Activated naive CD4-positive, alpha-beta T cell treated with anti-CD3 and anti-CD28 coated beads, Interleukin-2, amount 50 U/mL, for 16 hours (primary cell): ENCODE measurements around the gene DPPA2.
"Not testable (repeated sequence)": the region's sequence is repeated elsewhere in the genome, so short reads cannot be mapped to it uniquely, and the experiment has no call there.

Source experiments
- DNase-seq: peaks from one replicate; pipeline ENCODE4 v3.0.0-alpha.2; 2020

Gene DPPA2, protein sequence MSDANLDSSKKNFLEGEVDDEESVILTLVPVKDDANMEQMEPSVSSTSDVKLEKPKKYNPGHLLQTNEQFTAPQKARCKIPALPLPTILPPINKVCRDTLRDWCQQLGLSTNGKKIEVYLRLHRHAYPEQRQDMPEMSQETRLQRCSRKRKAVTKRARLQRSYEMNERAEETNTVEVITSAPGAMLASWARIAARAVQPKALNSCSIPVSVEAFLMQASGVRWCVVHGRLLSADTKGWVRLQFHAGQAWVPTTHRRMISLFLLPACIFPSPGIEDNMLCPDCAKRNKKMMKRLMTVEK

DNA sequence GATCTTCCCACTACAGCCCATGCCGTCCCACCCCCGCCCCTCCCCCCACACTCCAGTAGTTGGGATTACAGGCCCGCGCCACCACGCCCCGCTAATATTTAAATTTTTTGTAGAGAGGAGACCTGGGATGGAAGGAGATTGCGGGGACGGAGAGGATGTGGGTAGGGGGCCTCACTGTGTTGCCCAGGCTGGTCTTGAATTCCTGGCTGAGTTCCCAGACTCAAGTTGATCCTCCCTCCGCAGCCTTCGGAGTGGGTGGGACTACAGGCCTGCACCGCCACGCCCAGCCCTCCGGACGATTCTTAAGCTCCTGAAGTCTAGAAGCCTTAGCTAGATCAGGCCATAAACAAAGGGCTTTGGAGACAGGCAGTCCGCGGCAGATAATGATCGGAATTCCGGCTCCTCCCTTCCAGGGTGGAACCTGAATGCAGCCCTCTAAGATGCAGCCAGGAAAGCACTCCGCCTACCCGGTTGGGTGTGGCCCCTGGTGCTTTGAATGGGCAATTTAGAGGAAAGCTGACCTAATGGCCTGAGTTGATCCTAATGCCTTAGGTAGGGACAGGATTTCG, at the start of gene DPPA2:
DPPA2 (minus strand) TSS at position 356 of the 569 bp plus-strand sequence. CDS start 1,975 bp downstream, outside the sequence.
- no peak for DNase-seq

DNA sequence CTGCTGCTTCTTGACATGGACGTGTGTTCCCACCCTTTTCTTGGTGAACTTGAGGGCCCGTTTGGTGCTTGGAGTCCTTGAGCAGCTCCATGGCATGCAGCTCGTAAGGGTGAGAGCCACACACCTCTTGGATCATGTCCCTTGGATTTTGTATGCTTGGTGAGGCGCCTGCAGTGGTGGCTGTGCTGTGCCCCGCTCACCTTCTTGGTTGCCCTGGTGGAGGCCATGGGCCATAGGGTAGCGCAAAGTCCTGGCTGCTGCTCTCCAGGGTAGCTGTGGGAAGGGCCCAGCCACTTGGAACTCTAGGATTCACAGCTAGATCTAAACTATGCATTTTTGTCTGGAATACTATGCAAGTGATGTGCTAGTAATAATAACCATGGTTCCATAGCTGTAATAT, 47.8 kb upstream of the DPPA2 start:
- no peak for DNase-seq

DNA sequence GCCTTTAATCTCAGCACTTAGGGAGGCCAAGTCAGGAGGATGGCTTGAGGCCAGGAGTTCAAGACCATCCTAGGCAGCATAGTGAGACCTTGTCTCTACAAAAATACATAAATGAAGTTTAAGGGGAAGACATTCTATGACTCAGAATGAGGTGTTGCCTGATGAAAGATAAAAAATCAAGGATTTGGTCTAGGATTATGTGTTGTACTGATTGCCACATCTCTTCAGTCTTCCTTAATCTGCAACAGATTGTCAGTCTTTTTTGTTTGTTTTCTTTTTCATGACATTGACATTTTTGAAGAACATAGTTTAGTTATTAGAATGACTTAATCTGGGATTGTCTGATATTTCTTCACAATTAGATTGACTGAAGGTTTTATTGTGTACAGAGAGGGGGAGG, 47.3 kb upstream of the DPPA2 start:
- no peak for DNase-seq

DNA sequence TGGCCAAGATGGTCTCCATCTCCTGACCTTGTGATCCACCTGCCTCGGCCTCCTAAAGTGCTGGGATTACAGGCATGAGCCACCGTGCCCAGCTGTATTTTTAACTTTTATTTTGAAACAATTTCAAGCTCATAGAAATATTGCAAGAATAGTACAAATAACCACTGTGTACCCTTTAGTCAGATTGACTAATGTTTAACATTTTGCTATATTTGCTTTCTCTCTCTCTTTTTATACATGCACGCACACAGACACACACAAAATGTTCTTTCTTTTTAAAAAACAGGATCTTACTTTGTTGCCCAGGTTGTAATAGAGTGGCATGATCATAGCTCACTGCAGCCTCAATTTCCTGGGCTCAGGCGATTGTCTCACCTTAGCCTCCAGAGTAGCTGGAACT, 46.5 kb upstream of the DPPA2 start:
- DNase-seq: no peak

DNA sequence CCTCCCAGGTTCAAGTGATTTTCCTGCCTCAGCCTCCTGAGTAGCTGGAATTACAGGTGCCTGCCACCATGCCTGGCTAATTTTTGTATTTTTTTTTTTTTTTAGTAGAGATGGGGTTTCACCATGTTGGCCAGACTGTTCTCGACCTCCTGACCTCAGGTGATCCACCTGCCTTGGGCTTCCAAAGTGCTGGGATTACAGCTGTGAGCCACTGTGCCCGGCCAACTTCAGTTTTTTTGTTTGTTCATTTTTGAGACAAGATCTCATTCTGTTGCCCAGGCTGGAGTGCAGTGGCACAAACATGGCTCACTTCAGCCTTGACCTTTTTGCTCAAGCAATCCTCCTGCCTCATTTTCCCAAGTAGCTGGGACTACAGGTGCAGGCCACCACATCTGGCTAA, 42.5 kb upstream of the DPPA2 start:
- not testable (repeated sequence) for DNase-seq

DNA sequence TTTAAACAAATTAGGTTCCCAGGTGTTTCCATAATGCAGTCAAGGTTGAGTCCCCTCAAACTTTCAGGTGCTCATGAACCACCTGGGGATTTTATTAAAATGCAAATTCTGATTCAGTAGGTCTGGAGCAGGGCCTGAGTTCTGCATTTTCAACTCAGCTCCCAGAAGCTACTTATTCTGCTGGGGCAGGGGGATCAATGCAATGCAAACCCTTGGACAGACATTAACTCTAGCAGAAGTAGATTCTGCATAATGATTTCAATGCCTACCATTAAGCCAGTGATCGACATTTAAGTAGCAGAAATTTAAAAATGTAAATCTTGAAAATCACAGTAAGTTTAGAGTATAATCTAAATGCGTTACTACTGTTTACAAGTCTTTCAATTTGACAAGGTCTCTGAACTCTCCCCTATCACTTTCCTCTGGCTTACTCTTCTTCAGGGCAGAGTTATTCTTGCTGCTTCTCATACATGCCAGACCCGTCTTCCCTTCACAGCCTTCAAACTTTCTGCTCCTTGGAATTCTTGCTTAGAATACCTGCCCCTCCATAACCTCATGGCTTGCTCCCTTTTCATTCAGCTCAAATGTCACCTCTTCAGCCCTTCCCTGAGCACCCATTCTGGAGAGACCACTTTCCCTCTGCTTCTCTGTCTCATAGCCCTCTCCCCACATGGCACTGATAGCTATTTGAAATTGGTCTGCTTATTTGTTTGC, 40.3 kb upstream of the DPPA2 start:
- DNase-seq: no peak

DNA sequence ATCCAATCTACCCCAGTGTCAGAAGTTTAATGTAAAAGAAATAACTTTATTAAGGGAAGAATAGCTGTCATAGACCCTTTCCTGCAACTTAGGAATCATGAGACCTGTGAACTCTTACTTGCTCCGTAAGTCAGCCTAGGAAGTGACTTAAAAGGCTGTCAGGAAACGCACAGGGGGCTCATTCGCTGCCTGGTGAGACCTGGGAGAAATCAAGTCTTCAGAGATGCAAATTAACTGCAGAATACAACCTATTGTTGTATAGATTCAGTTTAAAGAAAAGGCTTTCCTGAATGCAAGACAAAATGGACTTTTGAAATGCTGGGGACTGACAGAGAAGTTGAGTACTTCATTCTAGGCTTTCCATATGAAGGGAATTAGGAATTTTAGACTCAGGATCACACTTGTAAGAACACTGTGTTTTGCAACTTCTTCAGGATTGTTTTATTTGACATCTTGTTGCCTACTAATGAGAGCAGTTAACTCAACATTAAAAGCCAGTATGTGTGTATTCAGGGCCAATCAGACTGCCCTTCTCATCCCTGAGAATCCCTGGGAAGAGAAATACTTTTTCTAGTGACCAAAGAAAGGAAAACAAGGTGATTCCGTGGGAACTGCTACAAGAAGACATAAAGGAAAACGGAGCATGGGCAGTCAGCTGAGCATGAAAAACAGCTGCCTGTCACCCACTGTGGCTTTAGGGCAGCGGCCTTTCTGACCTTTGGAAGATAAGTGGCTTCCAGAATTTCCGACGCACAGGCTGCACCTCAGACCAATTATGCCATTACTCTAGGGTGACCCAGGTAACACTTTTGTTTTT, 39.5 kb upstream of the DPPA2 start:
- DNase-seq: no peak

DNA sequence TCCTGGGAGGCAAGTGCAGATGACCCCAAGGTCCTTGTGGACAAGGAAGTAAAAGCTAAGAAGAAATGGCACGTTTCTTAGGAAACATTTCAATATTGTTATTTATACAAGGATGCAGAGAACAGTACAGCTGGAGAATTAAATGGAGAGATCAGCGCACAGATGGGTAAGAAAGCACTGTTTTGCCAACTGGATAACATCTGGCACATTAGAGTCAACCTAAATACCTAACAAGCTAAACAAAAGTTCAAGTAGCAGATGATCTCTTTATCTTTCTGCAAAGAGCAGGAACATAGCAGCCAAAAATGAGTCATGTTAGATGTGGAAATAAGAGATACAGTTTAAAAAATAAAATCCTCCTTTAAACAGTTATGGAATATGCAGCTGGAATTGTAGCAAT, 36.7 kb upstream of the DPPA2 start:
- no peak for DNase-seq

DNA sequence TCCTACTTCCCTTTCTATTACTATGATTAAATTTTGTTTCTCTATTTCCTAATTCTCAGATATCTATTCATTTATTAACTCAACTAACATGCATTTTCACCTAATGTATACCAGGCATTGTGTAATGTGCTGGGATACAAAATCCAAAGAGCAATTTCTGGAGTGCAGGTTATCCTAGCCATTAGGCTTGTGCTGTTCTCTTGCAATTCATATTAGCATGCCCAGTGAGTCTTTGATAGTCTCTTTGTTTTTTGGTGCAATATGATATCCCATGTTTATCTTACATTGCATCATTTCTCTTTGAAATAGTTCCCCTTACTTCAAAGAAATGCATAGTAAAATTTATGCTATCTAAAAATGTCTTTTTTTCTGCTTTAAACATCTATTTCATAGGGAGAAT, 34.9 kb upstream of the DPPA2 start:
- DNase-seq: no peak

DNA sequence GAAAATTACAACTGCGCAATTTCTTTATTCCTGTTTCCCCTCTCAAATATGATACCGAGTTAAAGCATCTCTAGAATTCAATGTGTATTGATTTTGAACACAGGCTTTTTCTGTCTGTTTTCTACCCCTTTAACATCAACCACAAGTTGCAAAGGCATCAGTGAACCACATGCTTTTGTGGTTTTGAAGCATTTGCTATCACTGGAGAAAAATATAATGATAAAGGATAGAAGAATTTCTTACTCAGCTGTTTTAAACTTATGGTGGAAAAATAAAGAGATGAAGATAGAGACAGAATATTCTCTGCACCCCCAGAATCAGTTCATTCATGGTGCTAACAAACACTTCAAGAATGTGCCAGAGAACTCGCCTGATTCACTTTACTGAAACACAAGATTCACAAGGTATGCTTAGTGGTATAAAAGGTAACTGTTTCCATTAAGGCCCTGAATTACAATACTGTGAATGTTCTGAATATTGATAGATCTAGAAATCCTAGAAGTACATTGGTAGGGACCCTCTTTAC, 30.5 kb upstream of the DPPA2 start:
- DNase-seq: no peak

DNA sequence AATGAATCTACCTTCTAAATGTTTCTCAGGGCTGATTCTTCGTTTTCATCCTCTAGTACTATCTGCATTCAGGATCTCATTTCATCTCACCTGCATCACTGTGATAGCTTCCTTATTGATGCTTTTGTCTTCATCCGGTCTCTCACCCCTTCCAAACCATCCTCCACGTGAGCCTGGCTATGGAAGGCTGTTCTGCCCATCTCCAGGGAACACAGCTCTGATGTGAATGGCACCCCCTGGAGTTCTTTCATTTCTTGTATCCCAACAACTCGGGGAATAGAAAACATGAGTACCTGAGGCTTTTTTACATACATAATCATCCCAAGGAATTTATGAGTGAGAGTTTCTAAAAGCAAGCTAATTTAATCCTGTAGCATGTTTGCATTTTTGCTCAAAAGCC, 29.8 kb upstream of the DPPA2 start:
- no peak for DNase-seq

DNA sequence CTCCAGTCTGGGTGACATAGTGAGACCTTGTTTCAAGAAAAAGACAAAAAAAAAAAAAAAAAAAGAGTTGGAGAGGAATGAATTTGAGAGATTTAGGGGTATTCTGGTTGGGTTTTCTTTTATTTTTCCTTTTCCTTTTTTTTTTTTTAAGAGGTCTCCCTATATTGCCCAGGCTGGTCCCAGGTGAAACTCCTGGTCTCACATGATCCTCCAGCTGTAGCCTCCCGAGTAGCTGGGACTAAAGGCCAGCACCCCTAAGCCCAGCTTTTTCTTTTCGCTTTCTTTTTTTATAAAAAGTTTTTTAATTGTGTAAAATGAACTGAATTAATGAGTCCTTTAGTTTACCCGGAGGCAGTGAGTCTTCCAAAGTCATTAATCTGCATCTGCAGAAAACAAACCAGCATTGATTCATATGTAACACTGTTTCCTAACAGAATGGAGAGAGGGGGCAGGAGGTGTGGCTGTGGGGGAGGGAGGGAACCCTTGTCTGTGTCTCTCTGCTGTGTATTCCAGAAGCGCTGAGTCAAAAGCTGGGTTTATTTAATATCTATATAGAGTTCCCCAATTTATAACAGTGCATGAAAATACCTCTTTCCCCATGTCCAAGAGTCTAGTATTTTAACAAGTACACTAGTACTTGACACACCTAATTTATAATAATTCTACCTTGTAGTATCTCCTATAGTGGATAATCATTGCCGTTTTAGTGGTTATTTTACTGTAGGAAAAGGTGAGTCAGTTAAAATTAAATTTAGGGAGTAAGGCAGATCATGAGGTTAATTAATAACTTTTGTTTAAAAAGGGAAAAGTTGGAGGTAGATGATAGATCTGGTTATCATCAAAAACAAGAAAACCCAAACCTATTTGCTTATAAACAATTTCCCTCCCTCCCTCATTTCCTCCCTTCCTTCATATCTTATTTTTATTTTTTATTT, 23.7 kb upstream of the DPPA2 start:
- DNase-seq: no peak

DNA sequence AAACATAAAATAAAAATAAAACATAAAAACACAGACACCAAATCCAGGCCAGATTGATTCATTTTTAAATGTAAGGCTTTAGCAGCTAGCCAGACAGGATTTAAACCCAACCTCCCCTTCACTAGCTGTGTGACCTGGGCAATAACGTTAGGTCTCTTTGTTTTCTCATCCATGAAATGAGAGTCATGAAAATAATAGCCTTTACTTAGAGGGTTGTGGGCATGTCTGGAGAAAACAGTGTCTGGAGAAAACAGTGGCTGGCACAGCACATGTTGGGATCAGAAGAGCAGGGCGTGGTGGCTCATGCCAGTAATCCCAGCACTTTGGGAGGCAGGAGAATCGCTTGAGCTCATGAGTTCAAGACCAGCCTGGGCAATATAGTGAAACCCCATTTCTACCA, 22.9 kb upstream of the DPPA2 start:
- no peak for DNase-seq

DNA sequence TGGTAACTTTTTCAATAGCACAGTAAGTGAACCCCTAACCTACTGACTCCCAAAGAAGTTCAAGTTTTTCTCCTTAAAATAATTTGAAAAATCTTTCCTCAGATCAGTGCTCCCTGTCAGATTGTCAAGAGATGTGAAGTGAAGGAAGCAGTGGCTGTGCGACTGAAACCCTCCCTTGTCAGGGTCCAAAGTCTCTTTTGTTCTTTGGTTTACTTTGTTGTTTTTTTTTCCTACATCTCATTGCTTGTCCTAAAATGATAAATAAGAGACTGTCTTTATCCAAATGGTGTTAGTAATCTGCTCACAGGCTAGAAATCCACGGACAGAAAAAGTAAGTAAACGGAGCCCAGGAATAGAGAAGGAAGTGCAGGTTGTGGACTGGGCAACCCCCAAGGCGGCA, 22.0 kb upstream of the DPPA2 start:
- no peak for DNase-seq

DNA sequence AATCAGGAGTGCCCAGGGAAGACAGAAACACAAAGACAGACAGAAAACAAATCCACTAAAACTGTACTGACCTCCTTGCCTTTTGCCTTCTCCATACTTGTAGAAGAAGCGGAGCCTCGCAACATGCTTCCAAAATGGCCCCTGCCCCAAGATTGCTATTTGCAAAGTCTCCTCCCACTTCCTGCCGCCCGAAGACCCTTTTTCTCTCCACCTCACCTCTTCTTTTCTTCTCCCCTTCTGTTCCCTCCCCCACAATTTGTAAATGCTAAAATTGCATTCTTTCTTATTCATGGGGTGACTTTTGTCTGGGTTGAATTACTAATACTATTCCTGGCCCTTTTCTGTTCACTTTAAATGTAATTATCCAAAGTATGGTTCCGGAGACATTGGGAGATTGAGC, 21.1 kb upstream of the DPPA2 start, which contains the start of gene DPPA4:
DPPA4 (minus strand) TSS at position 154 of the 400 bp plus-strand sequence; CDS start at position 125, 29 bp downstream.
- DNase-seq: no peak

DNA sequence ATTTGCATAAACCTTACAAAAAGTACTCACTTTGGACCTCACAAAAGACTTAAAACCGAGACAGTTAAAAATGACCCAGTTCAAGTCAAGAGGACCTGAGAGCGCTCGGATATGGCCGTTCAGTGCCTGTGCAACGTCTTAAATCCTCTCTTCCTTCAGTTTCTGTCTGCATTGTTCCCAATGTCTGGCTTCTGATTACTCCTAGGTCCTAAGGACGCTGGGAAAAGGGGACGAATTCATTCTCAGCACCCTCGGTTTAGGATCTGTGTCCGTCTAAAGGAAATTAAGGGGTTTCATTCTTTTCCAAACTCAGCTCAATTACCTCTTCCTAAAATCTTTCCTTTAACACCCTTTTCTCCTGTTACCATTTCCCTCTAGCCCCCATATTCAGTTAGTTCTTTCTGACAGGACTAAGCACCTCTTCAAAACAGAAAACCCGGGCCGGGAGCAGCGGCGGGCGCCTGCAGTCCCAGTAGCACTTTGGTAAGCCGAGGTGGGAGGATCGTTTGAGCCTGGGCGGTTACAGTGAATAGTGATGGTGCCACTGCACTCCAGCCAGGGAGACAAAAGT, 20.1 kb upstream of the DPPA2 start:
- DNase-seq: no peak

DNA sequence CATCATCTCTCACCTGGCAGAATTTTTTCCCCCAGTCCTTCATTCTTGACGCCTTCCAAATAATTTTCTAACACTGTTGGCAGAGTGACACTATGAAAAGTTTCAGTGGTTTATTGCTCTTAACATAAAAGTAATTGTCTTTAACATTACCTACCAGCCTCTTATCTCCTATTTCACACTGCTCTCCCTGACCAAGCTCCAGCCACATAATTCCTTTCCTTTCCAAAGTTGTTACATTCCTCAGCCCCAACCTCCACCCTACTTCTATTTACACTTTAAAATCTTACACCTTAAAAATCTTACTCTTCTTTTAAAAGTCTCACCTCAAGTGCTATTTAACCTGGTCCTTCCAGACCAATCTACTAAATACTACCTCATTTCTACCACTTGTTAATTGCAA, 18.3 kb upstream of the DPPA2 start:
- DNase-seq: no peak

DNA sequence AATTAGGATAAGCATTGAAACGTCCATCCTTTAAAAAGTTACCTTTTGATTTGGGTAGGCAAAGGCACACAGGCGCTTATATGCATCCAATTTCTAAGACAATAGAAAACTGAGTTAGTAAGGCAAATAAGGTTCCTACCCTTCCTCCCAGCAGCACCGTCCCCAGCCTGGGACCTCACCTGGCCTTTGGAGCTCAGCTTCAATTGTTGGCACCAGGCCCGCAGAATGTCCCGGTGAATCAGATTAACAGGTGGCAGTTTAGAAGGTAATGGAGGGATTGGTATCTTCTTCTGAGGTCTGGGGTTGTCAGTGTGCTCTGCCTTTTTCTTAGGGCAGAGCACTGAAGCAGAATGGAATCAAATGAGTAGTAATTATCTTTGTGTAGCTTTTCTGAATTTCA, 15.4 kb upstream of the DPPA2 start:
- DNase-seq: no peak

DNA sequence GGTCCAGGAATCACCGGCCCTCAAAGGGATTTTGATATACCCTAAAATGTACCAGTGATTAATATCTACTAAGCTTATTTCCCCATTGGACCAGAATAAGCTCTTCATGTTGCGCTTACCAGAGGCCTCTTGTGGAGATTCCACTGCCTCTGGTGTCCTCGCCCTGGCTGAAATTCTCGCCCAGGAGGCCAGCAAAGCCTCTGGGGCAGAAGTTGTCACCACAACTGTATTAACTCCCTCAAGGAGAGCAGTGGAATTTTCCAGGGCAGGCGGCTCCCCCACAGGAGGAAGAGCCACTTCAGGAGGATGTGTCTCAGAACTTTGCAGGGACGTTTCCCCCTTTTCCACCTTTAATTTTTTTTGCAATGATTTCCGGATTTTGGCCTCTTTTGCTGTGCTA, 14.1 kb upstream of the DPPA2 start:
- no peak for DNase-seq

DNA sequence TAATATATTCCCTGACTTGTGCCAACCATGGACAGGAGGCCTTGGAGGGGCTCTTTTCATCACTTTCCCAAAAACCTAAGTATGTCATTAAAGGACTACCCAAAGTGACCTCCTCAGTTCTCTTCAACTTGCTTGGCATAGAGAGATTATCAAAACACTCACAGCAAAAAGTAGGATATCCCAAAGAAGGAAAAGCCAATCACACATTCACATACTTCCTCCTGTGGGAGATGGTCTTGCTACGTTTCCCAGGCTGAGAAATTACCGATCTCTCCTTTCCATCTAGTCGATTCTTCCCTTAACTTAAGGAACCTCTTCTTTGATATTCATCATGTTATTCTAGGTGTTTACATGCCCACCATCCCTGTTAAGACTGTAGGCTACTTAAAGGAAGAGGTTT, 11.9 kb upstream of the DPPA2 start:
- no peak for DNase-seq

DNA sequence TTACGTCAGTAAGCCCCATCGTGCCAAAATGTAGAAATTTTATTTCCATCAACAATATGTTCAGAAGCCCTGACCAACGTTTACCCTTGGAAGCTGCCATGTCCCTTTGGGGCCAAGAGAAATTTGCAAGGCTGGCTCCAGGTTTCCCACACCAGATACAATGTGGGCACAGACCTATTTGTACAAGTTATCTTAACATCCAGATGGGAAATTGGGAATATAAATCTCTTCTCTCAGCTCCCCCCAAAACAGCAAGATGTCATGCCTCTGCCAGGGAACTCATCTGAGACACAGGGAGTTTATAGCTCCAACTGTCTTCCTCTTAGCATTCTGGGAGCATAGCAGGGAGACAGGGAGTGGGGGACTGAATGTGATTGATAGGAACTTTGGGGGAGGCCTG, 9.3 kb upstream of the DPPA2 start:
- DNase-seq: no peak

DNA sequence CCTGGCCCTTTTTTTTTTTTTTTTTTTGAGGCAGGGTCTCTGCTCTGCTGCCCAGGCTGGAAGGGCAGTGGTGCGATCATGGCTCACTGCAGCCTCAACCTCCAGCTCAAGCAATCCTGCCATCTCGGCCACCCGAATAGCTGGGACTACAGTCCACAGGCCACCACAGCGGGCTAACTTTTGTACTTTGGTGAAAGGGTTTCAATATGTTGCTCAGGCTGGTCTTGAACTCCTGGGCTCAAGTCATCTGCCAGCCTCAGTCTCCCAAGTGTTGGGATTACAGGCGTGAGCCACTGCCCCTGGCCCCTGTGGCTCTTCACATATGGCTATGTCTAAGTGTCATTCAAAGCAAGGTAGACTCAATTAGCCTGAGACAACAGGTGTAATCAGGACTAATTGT, 8.8 kb upstream of the DPPA2 start:
- no peak for DNase-seq
